A549 (cell line): ENCODE results near the gene UBA52.

Source experiments
- CHD2 ChIP-seq: fragments of 150-350 bp; IDR thresholded peaks from 2 replicates; pipeline ENCODE4 v1.6.1; 2014; ENCODE audit warnings: low read length; ENCODE audit not compliant: partially characterized antibody
- GATA3 ChIP-seq: IDR thresholded peaks from 2 replicates; pipeline ENCODE4 v1.6.1; 2012; ENCODE audit warnings: borderline replicate concordance
- NPAS2 ChIP-seq: fragments of 250-450 bp; sonication (Bioruptor Pico); IDR thresholded peaks from 2 replicates; pipeline ENCODE4 v1.8.0; 2022; ENCODE audit warnings: mild to moderate bottlenecking, moderate library complexity, borderline replicate concordance
- PHF8 ChIP-seq: fragments of 200-600 bp; sonication (generic); IDR thresholded peaks from 2 replicates; pipeline ENCODE4 v1.6.1; 2016; ENCODE audit warnings: low read depth, mild to moderate bottlenecking, antibody characterized with exemption, moderate library complexity, borderline replicate concordance
- POLR2A ChIP-seq: IDR thresholded peaks from 2 replicates; pipeline ENCODE4 v1.6.1; 2012; ENCODE audit warnings: mild to moderate bottlenecking, low read length
- POLR2AphosphoS2 ChIP-seq: conservative IDR thresholded peaks from 2 replicates; pipeline ENCODE4 v1.6.1; 2012; ENCODE audit warnings: low read length, improper control_type of control experiment, inconsistent platforms
- RCOR1 ChIP-seq: fragments of 150-350 bp; IDR thresholded peaks from 2 replicates; pipeline ENCODE4 v1.6.1; 2014; ENCODE audit warnings: antibody characterized with exemption, low read length, low read depth
- REST ChIP-seq: fragments of 200-600 bp; sonication (generic); IDR thresholded peaks from 2 replicates; pipeline ENCODE4 v1.6.1; 2016; ENCODE audit warnings: antibody characterized with exemption, mild to moderate bottlenecking, moderate library complexity
- TF ChIP-seq, protein P1 (sequence below): fragments of >200 bp; sonication (Bioruptor Twin); formaldehyde crosslinking; IDR thresholded peaks from 3 replicates; pipeline ENCODE4 v1.5.1; 2016

DNA sequence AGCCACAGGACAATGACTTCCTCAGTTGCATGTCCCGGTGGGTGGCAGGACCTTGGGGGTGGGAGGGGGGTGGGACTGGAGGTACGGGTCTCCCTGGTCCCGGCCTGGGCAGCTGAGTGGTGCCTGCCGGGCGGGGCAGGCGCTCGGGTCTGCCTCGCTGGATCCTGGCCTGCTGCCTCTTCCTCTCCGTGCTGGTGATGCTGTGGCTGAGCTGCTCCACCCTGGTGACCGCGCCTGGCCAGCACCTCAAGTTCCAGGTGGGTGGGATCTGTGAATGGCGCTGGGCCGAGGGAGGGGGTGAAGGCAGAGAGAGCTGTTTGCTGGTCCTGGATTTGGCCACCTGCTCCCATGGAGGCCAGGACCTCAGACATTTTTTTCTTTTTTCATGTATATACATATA lies 46.6 kb downstream of the UBA52 start:
- TF ChIP-seq, protein P1, sequence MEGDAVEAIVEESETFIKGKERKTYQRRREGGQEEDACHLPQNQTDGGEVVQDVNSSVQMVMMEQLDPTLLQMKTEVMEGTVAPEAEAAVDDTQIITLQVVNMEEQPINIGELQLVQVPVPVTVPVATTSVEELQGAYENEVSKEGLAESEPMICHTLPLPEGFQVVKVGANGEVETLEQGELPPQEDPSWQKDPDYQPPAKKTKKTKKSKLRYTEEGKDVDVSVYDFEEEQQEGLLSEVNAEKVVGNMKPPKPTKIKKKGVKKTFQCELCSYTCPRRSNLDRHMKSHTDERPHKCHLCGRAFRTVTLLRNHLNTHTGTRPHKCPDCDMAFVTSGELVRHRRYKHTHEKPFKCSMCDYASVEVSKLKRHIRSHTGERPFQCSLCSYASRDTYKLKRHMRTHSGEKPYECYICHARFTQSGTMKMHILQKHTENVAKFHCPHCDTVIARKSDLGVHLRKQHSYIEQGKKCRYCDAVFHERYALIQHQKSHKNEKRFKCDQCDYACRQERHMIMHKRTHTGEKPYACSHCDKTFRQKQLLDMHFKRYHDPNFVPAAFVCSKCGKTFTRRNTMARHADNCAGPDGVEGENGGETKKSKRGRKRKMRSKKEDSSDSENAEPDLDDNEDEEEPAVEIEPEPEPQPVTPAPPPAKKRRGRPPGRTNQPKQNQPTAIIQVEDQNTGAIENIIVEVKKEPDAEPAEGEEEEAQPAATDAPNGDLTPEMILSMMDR = no peak
- TF ChIP-seq REST (no peak), PHF8 (no peak), POLR2AphosphoS2 (no peak), CHD2 (no peak), RCOR1 (no peak), GATA3 (no peak), NPAS2 (CRISPR knock-in tag) (no peak), POLR2A (no peak)
